Cardiac fibroblast (primary cell): ENCODE results near the gene CEACAM4.
A peak's percentile ranks its signal among the peaks of the same experiment; 100 is the strongest.

Source experiments
- DNase-seq, 2 donors: peaks; one replicate each; pipeline versions ENCODE4 v3.0.0 to v3.0.0-alpha.2; 2010; ENCODE audit warnings: low read depth in 2 of 2
- H3K4me3 ChIP-seq, 2 donors: replicated peaks in 1 of 2; 1 replicate in 1 of 2; 2 replicates in 1 of 2; pipeline ENCODE4 v1.5.1; 2011; ENCODE audit warnings: low read depth in 2 of 2, low read length in 2 of 2, mild to moderate bottlenecking in 2 of 2, moderate library complexity in 1 of 2
- TF ChIP-seq, protein P1 (sequence below): IDR thresholded peaks from one replicate; pipeline ENCODE4 v1.5.1; 2011; ENCODE audit warnings: low read depth, mild to moderate bottlenecking, low read length, inconsistent platforms

Gene CEACAM4

DNA sequence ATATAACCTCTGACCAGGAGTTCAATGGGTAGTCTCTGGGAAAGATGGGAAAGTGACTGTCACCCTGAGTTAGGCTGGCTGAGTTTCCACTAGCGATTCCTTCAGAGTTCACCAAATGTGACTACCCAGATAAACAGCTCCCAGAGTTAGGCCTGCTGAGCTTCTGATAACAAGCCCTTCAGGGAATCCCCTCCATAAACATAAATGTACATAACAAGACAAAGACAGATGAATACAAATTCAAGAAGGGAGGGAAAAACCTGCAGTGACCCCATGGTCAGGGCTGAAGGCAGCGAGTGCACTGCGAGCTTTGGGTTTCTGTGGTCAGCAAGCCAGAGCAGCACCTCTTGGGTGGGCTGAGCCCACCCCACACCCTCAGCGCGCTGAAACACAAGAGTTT, 25.4 kb upstream of the CEACAM4 start:
- TF ChIP-seq, protein P1, sequence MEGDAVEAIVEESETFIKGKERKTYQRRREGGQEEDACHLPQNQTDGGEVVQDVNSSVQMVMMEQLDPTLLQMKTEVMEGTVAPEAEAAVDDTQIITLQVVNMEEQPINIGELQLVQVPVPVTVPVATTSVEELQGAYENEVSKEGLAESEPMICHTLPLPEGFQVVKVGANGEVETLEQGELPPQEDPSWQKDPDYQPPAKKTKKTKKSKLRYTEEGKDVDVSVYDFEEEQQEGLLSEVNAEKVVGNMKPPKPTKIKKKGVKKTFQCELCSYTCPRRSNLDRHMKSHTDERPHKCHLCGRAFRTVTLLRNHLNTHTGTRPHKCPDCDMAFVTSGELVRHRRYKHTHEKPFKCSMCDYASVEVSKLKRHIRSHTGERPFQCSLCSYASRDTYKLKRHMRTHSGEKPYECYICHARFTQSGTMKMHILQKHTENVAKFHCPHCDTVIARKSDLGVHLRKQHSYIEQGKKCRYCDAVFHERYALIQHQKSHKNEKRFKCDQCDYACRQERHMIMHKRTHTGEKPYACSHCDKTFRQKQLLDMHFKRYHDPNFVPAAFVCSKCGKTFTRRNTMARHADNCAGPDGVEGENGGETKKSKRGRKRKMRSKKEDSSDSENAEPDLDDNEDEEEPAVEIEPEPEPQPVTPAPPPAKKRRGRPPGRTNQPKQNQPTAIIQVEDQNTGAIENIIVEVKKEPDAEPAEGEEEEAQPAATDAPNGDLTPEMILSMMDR = no peak
- H3K4me3 ChIP-seq = no peak overlapping the region
- DNase-seq = no peak

DNA sequence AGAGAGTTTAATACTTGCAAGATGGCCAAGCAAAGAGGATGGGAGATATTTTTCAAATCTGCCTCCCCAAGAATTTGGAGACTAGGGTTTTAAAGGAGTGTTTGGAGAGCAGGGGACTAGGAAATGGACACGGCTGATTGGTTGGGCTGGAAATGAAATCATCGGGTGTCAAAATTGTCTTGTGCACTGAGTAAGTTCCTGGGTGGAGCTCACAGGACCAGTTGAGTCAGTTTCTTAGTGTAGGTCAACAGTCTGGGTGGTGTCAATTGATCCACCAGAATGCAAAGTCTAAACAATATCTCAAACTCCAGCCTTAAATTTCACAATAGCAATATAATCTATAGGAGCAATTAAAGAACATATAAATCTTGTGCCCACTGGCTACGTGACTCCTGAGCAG, 23.0 kb upstream of the CEACAM4 start:
- no peak overlapping the region for H3K4me3 ChIP-seq
- peak in 1 of 2 donors; percentile 1 for DNase-seq
- TF ChIP-seq, protein P1 = no peak

DNA sequence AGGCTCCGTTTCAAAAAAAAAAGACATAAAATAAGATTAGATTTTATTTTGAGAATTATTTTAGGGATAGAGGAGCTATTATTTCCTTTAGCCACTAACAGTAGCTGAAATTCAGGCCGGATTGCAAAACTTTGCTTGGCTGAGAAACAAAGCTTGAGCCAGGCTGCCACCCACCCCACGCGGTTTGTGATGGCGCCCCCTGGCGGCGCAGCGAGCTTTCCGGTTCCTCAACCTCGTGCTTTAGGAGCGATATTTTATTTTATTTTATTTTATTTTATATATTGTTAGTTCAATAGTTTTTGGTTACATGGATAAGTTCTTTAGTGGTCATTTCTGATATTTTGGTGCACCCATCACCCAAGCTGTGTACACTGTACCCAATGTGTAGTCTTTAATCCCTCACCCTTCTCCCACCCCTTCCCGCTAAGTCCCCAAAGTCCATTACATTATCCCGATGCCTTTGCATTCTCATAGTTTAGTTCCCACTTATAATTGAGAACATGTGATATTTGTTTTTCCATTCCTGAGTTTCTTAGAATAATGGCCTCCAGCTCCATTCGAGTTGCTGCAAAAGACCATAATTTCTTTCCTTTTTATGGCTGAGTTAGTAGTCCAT, 19.8 kb upstream of the CEACAM4 start:
- TF ChIP-seq, protein P1 = peak; percentile 51
- no peak overlapping the region for H3K4me3 ChIP-seq
- peak; percentile 3 to 22 for DNase-seq

DNA sequence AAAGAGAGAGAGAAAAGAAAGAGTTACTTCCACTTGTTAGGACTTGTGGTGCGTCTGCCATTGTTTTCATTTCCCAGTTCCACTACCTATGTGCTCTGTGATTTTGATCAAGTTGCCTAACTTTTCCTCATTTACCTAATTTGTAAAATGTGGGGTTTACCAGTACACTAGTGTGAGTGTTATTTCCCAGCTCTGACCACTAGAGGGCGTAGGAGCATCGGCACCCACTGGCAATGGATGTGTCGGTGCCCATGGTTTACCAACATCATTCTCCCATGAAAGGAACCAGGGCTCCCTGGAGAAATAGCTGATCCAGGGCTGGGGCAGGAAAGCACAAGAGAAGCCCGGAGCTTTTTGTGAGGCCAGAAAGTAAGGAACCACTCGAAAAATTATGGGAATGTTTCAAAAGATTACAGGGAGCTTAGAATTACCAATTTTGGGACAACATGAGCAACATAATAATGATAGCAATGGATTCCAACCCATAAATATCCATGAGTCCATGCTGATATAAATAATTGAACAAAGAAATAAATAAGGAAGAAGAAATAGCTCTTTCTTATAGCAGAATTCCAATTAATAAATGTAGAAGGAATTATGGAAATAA, 15.1 kb upstream of the CEACAM4 start:
- no peak overlapping the region for H3K4me3 ChIP-seq
- peak; percentile 62 to 65 for DNase-seq
- TF ChIP-seq, protein P1 = peak; percentile 85

DNA sequence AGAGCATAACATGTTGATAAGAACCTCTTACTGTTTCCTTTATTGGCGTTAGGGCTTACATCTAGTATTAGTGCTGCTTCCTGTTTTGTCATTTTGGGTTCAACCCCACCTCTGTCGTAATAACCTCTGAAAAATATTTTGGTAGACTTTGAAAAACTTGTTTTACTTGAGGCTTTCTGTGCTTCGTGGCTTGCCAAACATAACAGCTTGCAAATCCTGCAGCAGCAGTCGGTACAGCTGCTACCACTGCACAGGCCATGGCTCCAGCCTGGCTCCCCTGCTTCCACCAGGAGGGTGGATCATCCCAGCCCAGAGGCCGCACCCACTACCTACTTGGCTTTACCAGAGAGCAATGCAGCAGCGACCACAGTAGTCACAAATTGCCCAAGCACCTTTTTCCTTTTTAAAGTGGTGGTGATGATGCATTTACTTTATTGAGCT, 11.8 kb upstream of the CEACAM4 start:
- H3K4me3 ChIP-seq = no peak overlapping the region
- TF ChIP-seq, protein P1 = no peak
- DNase-seq = no peak

DNA sequence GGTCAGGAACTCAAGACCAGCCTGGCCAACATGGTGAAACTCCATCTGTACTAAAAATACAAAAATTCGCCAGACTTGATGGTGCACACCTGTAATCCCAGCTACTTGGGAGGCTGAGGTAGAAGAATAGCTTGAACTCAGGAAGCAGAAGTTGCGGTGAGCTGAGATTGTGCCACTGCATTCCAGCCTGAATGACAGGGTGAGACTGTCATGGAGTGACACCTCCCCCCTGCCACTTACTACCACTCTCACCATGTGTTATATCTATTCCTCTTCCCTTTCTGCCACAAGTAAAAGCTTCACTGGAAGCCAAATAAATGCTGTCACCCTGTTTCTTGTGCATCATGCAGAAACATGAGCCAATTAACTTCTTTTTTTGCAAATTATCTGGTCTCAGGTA, 10.6 kb upstream of the CEACAM4 start:
- DNase-seq = no peak
- no peak overlapping the region for H3K4me3 ChIP-seq
- TF ChIP-seq, protein P1 = no peak
